ENCODE results near the gene DYNC1I1. TPM values are rescaled to one million over a fixed set of nuclear protein-coding genes. Genes with fewer than 3 reads are reported as not detected.

Gene DYNC1I1
- total and polyA plus RNA-seq, 2 of the 4 experiments (the other 2 are of a cell fraction) = under 0.01 to 0.15 TPM

- H3K4ac ChIP-seq (ENCODE audit: low read depth, low read length) = no peak overlapping the region
- H2AK9ac ChIP-seq (replicated peaks; ENCODE audit: low read depth, low read length, poor library complexity) = no peak overlapping the region
- H3K9ac ChIP-seq (ENCODE audit: low read depth, low read length) = no peak overlapping the region
- H2AK5ac ChIP-seq (ENCODE audit: low read depth, low read length) = no peak overlapping the region
- no peak overlapping the region for H3K23ac ChIP-seq (ENCODE audit: low read depth, low read length)
- no peaks in the 10 kb centered on the region for H3K27me3 ChIP-seq (ENCODE audit: control insufficient read depth, insufficient read depth, low read length)
- H4K20me1 ChIP-seq (ENCODE audit: insufficient read depth, low read length) = no peaks in the 10 kb centered on the region
- no peaks in the 10 kb centered on the region for H3K9me3 ChIP-seq (ENCODE audit: control insufficient read depth, insufficient read depth, low read length)
- no peaks in the 10 kb centered on the region for H3K4me1 ChIP-seq (ENCODE audit: control insufficient read depth, insufficient read depth, low read length)
- no peaks in the 10 kb centered on the region for H3K36me3 ChIP-seq (ENCODE audit: control insufficient read depth, insufficient read depth, low read length)
- H4K8ac ChIP-seq (ENCODE audit: low read depth in 2 of 2, low read length in 2 of 2) = no peak overlapping the region
- CTCF ChIA-PET = no interaction called here
- peak overlapping the region; percentile 53 for H2AFZ ChIP-seq (replicated peaks; ENCODE audit: low read length, poor library complexity)
- H3K4me3 ChIP-seq (ENCODE audit: insufficient read depth, low read depth, low read length) = no peak overlapping the region
- intact Hi-C loops (cut with micrococcal nuclease) (no loop called here), dilution Hi-C loops (cut with HindIII; ENCODE audit: low sequenced_read_pairs, unreplicated experiment) (no loop called here), in situ Hi-C loops (cut with MboI; ENCODE audit: low sequenced_read_pairs) (no loop called here)
- TF ChIP-seq RCOR1 (IDR thresholded peaks at IDR 0.05; ENCODE audit: insufficient replicate concordance, low read length) (no peak), MAZ (IDR thresholded peaks at IDR 0.05; ENCODE audit: borderline replicate concordance, low read depth, low read length) (no peak), CTCF (conservative IDR thresholded peaks at IDR 0.05; ENCODE audit: low read depth, low read length) (no peak), RFX5 (IDR thresholded peaks at IDR 0.05; ENCODE audit: low read depth, low read length) (no peak), USF2 (IDR thresholded peaks at IDR 0.05; ENCODE audit: low read depth, low read length) (no peak), POLR2A (IDR thresholded peaks at IDR 0.05; ENCODE audit: low read depth, low read length) (no peak), FOS (IDR thresholded peaks at IDR 0.05; ENCODE audit: low read depth, low read length) (no peak)
- H3K14ac ChIP-seq (replicated peaks; ENCODE audit: low read depth, low read length) = no peak overlapping the region
- DNase-seq (no peak), ATAC-seq (ENCODE audit: low read depth) (peak; percentile 29)
- H3K27ac ChIP-seq (ENCODE audit: insufficient read depth, low read length) = no peak overlapping the region
- WGBS, 2 experiments (ENCODE audit: extremely low coverage in 2 of 2, insufficient read length in 1 of 2) = no CpG with 5 or more reads among the region's 2 CpGs
- BruUV-seq (replicated peaks) = no TSS peak
- H3K79me1 ChIP-seq (ENCODE audit: low read depth in 1 of 2, low read length in 2 of 2) = no peaks in the 10 kb centered on the region
- no peak overlapping the region for H3K56ac ChIP-seq (ENCODE audit: extremely low read depth, insufficient read depth, low read length)
- no peak overlapping the region for H2BK5ac ChIP-seq (ENCODE audit: low read depth, low read length, poor library complexity, severe bottlenecking)
- no peak overlapping the region for H3K4me2 ChIP-seq (ENCODE audit: low read depth, low read length)
- no peak overlapping the region for H2BK120ac ChIP-seq (ENCODE audit: low read depth, low read length)
- peaks cover 3% of the 10 kb centered on the region; the same call in 1 of the 2 replicates for H3K9me1 ChIP-seq (ENCODE audit: insufficient read depth, low read length)
- H2BK20ac ChIP-seq (ENCODE audit: low read depth, low read length) = no peak overlapping the region
- POLR2A ChIA-PET (ENCODE audit: unreplicated experiment) = no interaction called here
- H2BK15ac ChIP-seq (ENCODE audit: low read depth, low read length) = no peak overlapping the region
- no peak overlapping the region for H4K5ac ChIP-seq (ENCODE audit: low read depth, low read length)
- no peak overlapping the region for H3K18ac ChIP-seq (ENCODE audit: low read depth, low read length)
- no peak overlapping the region for H4K91ac ChIP-seq (ENCODE audit: insufficient read depth, low read depth, low read length)
Observed at GRCh38 chr7:96127746-96128145, 355.4 kb downstream of the DYNC1I1 start.
